ENCODE data around the gene DCST2. TPM values are rescaled to one million over a fixed set of nuclear protein-coding genes. Genes with fewer than 3 reads are reported as not detected.

The DCST2 gene
- total and polyA plus RNA-seq, 9 of the 15 experiments (the other 6 are each of a cell fraction or from before 2014, with no cell fraction given): 0.09 to 0.49 (median 0.11) TPM; not detected in 3

DNA sequence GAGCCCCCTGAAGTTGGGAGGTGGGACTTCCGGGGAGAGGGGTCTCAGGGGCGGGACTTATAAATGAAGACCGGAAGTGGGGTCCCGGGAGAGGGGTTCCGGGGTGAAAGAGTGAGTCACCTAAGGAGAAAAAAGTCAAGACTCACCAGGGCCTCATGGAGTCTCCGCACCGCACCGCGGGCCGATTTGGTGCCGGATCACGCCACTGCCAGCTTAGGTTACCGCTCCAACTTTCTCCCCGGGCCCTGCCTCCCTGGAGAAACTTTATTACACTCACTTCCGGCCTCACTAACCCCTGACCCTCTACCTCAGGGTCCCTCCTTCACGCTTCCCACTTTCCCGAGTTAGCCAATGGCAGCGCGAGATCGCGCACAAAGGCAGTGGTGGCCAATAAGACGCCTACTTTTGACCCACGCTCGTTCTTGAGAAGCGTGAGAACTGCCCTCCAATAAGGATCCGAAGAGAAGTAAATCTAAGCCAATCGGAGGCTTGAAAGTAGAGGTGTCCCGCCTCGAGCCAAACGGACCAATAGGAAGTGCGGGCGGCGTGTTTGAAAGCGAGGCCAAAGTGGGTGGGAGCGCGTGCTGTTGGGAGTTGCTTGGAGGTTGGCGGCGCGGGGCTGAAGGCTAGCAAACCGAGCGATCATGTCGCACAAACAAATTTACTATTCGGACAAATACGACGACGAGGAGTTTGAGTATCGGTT, 59.3 kb downstream of the DCST2 start, which contains the start of gene CKS1B (continued):
- TF ChIP-seq KLF10 (CRISPR knock-in tag; IDR thresholded peaks at IDR 0.05) (no peak), RFX5 (IDR thresholded peaks at IDR 0.05; ENCODE audit: low read depth, low read length) (no peak), CBFA2T3 (IDR thresholded peaks at IDR 0.05) (no peak), RBM14 (IDR thresholded peaks at IDR 0.05; ENCODE audit: borderline replicate concordance, insufficient read depth, low read depth, low read length) (no peak), ZFX (CRISPR knock-in tag; IDR thresholded peaks at IDR 0.05) (peak; percentile 90), ZNF644 (tag; IDR thresholded peaks at IDR 0.05; ENCODE audit: low read depth) (no peak), FOXJ2 (tag; IDR thresholded peaks at IDR 0.05) (no peak), ZNF79 (CRISPR knock-in tag; IDR thresholded peaks at IDR 0.05; ENCODE audit: low read depth) (no peak), CHD2 (IDR thresholded peaks at IDR 0.05; ENCODE audit: low read depth, low read length) (peak; percentile 90), MECOM (CRISPR knock-in tag; IDR thresholded peaks at IDR 0.05) (no peak), KDM4B (IDR thresholded peaks at IDR 0.05; ENCODE audit: borderline replicate concordance in 2 of 2, low read depth in 1 of 2) (no peak), NUFIP1 (IDR thresholded peaks at IDR 0.05; ENCODE audit: partially characterized antibody) (no peak), ZBTB8A (IDR thresholded peaks at IDR 0.05; ENCODE audit: partially characterized antibody) (no peak), HDAC6 (IDR thresholded peaks at IDR 0.05; ENCODE audit: low read depth, low read length) (no peak), HNRNPL (IDR thresholded peaks at IDR 0.05; ENCODE audit: low read depth, low read length) (no peak), ZNF12 (CRISPR knock-in tag; IDR thresholded peaks at IDR 0.05) (0 out of 2 replicates have a peak, but pooled peaks have one; percentile 1), ZNF146 (CRISPR knock-in tag; IDR thresholded peaks at IDR 0.05; ENCODE audit: unreplicated experiment) (no peak), TCFL5 (CRISPR knock-in tag; conservative IDR thresholded peaks at IDR 0.05) (0 out of 2 replicates have a peak, but pooled peaks have one; percentile 25)
- TF ChIP-seq, protein P1, sequence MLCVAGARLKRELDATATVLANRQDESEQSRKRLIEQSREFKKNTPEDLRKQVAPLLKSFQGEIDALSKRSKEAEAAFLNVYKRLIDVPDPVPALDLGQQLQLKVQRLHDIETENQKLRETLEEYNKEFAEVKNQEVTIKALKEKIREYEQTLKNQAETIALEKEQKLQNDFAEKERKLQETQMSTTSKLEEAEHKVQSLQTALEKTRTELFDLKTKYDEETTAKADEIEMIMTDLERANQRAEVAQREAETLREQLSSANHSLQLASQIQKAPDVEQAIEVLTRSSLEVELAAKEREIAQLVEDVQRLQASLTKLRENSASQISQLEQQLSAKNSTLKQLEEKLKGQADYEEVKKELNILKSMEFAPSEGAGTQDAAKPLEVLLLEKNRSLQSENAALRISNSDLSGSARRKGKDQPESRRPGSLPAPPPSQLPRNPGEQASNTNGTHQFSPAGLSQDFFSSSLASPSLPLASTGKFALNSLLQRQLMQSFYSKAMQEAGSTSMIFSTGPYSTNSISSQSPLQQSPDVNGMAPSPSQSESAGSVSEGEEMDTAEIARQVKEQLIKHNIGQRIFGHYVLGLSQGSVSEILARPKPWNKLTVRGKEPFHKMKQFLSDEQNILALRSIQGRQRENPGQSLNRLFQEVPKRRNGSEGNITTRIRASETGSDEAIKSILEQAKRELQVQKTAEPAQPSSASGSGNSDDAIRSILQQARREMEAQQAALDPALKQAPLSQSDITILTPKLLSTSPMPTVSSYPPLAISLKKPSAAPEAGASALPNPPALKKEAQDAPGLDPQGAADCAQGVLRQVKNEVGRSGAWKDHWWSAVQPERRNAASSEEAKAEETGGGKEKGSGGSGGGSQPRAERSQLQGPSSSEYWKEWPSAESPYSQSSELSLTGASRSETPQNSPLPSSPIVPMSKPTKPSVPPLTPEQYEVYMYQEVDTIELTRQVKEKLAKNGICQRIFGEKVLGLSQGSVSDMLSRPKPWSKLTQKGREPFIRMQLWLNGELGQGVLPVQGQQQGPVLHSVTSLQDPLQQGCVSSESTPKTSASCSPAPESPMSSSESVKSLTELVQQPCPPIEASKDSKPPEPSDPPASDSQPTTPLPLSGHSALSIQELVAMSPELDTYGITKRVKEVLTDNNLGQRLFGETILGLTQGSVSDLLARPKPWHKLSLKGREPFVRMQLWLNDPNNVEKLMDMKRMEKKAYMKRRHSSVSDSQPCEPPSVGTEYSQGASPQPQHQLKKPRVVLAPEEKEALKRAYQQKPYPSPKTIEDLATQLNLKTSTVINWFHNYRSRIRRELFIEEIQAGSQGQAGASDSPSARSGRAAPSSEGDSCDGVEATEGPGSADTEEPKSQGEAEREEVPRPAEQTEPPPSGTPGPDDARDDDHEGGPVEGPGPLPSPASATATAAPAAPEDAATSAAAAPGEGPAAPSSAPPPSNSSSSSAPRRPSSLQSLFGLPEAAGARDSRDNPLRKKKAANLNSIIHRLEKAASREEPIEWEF (CRISPR knock-in tag; IDR thresholded peaks at IDR 0.05): no peak
- TF ChIP-seq, protein P2, sequence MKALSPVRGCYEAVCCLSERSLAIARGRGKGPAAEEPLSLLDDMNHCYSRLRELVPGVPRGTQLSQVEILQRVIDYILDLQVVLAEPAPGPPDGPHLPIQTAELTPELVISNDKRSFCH (CRISPR knock-in tag; IDR thresholded peaks at IDR 0.05): no peak
- TF ChIP-seq, protein P2 (tag; IDR thresholded peaks at IDR 0.05): no peak
- TF ChIP-seq, protein P3, sequence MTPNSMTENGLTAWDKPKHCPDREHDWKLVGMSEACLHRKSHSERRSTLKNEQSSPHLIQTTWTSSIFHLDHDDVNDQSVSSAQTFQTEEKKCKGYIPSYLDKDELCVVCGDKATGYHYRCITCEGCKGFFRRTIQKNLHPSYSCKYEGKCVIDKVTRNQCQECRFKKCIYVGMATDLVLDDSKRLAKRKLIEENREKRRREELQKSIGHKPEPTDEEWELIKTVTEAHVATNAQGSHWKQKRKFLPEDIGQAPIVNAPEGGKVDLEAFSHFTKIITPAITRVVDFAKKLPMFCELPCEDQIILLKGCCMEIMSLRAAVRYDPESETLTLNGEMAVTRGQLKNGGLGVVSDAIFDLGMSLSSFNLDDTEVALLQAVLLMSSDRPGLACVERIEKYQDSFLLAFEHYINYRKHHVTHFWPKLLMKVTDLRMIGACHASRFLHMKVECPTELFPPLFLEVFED (CRISPR knock-in tag; conservative IDR thresholded peaks at IDR 0.05): peak; percentile 75; the same call in 1 of the 2 replicates
- TF ChIP-seq, protein P4, sequence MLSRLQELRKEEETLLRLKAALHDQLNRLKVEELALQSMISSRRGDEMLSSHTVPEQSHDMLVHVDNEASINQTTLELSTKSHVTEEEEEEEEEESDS (CRISPR knock-in tag; IDR thresholded peaks at IDR 0.05): no peak

All from K562 (cell line).